Mammary epithelial cell (primary cell): Measurements from ENCODE around the gene BTBD9.

Experiments used
- EZH2 ChIP-seq: IDR thresholded peaks from 2 replicates; pipeline ENCODE4 v1.6.1; 2012; ENCODE audit warnings: low read length, inconsistent platforms, borderline replicate concordance
- TF ChIP-seq, protein P1 (sequence below), 2 donors: IDR thresholded peaks in 1 of 2; conservative IDR thresholded peaks in 1 of 2; 2 replicates each; pipeline ENCODE4 v1.5.1; 2011 to 2012; ENCODE audit warnings: inconsistent platforms in 2 of 2, low read length in 2 of 2, mild to moderate bottlenecking in 2 of 2, control low read depth in 1 of 2, low read depth in 1 of 2; ENCODE audit not compliant: insufficient read depth in 1 of 2; ENCODE audit errors: extremely low read depth in 1 of 2

DNA sequence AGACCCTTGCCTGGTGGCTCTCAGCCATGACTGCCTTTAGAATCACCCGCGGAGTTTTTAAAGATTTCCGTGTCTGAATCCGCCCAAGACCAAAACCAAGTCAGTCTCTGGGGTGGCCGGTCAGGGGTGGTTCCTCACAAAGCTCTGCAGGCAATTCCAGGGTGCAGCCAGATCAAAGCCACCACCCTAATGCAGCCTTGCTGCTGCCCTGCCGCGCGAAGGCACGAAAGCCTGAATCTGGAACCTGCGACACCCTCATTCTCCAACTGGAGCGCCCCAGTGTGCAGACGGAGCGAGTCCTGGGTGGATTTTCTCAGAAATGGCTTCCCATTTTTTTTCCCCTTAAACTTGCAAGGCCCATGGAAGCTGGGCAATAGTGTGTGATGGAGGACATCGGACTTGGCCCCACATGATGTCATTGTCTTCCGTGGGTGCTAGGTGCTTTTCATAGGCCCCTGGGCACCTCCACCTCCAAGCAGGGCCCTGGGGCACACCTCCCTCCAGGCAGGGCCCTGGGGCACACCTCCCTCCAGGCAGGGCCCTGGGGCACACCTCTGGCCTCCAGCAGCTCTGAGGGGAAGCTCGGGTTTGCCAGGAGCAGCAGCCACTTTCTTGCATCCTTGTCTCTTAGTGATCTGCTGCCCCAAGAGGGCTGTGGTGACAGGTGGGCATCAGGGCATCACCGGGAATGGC is 477.1 kb downstream of the BTBD9 start:
- TF ChIP-seq, protein P1, sequence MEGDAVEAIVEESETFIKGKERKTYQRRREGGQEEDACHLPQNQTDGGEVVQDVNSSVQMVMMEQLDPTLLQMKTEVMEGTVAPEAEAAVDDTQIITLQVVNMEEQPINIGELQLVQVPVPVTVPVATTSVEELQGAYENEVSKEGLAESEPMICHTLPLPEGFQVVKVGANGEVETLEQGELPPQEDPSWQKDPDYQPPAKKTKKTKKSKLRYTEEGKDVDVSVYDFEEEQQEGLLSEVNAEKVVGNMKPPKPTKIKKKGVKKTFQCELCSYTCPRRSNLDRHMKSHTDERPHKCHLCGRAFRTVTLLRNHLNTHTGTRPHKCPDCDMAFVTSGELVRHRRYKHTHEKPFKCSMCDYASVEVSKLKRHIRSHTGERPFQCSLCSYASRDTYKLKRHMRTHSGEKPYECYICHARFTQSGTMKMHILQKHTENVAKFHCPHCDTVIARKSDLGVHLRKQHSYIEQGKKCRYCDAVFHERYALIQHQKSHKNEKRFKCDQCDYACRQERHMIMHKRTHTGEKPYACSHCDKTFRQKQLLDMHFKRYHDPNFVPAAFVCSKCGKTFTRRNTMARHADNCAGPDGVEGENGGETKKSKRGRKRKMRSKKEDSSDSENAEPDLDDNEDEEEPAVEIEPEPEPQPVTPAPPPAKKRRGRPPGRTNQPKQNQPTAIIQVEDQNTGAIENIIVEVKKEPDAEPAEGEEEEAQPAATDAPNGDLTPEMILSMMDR (conservative IDR thresholded peaks at IDR 0.05 in 1 of 2, IDR thresholded peaks at IDR 0.05 in 1 of 2; ENCODE audit: extremely low read depth in 1 of 2, insufficient read depth in 1 of 2, low read depth in 1 of 2, low read length in 2 of 2): no peak
- no peak for TF ChIP-seq EZH2
